Right renal cortex interstitium (tissue), 3 donors: ENCODE data around the gene ANKRD60. TPM values are rescaled to one million over a fixed set of nuclear protein-coding genes. Genes with fewer than 3 reads are reported as not detected.

Experiments used
- DNase-seq, 3 donors: peaks; one replicate each; pipeline ENCODE4 v3.0.0-alpha.2; 2013; ENCODE audit warnings: low read depth in 3 of 3, low spot score in 2 of 3
- polyA plus RNA-seq, 3 donors: library from polyadenylated mRNA; unstranded; fragments of 120-200 nt; gene quantifications; one replicate each; pipeline ENCODE4 v1.2.1, GENCODE V29; 2013; ENCODE audit not compliant: insufficient read length in 3 of 3

ANKRD60 gene, protein sequence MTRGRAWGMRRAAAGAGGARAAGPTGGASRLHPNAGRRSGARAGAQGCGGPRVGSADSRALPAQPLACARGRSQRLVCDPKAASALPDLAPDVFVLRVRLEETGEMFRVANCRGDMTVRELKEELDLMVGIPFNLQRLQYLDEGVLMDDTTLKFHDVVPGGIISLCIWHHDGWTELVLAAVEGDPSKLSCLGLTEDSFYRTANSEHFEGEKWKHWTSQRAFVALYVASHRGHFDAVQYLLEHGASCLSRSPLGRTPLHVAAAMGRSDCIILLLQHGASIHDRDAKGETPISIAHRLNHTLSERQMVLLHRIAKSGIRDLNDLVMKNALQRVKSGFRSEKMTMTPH
- not detected for polyA plus RNA-seq

DNA sequence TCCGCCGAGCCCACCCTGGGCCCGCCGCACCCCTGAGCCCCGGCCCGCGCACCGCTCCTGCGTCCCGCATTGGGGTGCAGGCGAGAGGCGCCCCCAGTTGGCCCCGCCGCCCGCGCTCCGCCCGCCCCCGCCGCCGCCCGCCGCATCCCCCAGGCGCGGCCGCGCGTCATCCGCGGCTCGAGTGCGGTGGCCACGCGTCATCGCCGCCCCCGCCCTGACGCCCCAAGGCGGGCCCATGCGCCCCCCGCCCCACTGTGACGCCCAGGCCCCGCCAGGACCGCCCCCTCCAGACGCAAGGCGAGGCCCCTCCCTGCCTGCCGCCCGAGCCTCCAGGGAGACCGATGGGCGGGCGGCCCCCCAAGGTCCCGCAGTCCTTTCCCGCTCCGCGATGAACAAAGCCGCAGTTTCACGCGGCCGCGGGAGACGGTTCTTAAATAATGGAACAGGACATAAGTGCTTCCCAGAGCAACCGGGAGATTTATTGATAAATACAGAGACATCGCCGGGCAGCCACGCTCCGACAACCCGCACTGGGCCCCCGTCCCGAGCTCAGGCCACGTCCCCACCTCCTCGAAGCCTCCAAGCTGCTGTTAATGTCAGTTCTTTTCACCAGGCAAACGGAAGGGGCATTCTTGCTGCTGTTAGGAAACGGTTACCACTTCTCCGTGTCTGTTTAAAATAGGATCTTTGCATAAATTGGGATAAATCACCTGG, at the start of gene ANKRD60:
TSS of gene ANKRD60 (minus strand) at position 170 of the 714 bp plus-strand sequence. CDS start at position 170, 0 bp downstream.
- DNase-seq = no peak

DNA sequence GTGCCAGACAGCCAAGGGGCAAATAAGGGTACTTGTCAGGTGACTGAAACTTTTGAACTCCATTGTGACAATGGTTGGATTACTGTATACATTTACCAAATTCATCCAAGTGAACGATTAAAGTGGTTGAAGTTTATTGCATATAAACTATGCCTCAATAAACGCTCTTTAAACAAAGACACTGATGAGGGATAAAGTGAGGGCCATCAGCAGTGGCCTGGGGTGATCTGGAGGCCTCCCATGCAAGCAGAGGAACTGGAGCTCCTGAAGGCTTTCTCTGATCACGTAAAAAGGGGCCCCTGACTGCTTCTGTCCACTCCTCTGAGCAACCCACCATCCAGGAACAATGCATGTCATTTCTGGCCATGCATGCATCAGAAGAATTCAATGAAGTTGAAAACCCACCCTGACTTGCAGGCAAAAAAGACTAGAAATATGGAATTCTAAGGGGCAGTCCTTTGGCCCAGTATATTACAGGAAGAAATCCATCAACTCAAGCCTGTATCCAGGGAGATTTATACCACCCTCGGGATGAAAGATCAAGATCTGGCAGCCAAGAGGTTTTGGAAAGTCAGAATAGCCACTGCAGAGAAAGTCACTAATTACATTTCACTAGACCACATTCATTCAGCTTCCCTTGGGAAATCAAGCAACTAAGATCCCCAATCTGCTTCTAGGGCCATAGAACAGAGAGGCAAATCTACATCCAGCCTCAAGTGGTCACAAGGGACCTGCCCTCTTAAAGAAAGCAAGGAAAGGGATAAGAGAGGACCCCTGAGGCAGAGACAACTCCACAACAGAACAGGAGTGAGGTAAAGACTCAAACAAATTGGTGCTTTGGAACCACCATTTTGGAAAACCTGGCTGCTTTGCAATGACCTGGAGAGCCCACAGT, 49.4 kb upstream of the ANKRD60 start:
- DNase-seq = no peak

DNA sequence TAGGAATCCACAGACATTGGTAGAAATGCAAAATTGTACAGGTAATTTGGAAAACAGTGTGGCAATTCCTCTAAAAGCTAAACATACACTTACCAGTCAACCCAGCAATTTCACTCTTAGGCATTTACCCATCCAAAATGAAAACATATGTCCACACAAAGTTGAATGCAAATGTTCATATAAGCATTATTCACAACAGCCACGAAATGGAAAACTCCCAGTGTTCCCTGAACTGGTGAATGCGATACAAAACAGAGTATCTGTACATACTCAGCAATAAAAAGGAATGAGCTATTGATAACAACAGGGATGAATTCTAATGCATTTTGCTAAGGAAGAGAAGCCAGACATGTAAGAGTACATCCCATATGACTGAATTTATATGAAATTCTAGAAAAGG, 48.7 kb upstream of the ANKRD60 start:
- no peak for DNase-seq

DNA sequence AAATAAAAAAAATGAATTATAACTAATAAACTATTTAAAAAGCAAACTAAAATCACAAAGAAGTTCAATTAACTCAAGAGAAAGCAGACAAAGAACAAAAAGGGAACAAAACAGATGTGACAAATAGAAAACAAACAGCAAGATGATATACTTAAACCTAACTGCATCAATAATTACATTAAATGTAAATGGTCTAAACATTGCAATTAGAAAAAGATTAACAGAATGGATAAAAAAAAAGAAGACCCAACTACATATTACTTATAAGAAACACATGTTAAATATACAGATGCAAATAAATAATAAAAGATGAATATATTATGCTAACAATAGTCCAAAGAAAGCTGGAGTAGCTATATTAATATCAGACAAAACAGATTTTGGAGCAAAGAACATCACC, 45.9 kb upstream of the ANKRD60 start:
- no peak for DNase-seq

DNA sequence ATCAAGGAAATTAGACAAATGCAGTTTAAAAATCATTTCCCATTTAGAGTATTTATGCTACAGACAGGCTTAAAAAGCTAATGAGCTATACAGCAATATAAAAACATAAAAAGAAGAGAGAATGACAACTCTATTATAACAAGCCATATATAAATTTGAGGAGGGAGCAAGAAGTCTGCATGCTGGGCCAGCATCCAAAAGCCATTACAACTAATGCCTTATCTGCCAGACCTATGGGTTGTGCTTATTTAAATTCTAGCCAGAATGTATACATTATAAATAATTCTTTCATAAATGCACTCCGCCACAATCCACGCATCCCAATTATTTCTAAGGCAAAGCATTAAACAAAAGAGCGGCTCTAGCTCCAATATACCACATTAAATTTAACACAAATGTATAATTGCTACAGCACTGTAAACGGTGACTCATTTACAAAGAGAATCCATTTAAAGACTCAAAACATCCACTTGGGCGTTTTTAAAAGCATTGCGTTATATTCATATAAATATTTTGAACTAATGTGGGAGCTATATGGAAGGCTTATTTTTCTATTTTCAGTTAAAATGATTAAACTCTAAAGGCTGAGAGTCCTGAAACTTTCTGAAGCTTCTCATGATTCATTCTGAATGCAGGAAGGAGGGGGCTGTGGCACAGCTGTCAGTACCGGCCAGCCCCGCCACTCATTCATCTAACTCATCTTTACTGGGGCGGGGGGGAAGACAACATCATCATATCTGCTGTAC, 43.3 kb upstream of the ANKRD60 start:
- DNase-seq = no peak

DNA sequence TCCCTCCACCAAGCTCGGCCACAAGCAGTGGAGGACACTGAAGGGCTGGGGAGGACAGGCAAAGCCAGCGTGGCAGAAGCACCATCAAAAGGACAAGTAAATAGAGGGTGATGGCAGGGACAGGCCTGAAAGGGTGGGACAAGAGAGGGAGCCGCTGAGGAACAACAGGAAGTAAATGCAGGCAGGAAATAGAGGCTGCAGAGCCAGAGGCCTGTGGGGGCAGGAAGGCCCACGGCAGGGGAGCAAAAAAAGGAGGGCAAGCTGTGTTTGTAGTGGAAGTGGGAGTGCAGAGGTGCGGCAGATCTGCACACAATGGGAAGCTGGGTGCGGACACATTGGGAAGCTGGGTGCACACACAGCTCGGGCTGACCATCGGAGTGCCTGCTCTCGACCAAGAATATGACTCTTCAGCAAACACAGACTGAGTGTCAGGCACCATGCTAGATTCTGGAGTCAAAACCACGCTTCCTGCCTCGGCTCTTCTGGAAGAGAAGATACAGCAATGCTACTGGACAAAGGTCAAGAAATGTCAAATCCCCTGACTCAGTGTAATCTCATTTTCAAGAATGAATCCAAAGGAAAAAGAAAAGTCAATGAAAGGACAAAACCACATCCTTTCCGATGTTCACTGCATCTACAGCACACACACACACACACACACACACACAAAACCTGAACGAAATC, 40.6 kb upstream of the ANKRD60 start:
- no peak for DNase-seq

DNA sequence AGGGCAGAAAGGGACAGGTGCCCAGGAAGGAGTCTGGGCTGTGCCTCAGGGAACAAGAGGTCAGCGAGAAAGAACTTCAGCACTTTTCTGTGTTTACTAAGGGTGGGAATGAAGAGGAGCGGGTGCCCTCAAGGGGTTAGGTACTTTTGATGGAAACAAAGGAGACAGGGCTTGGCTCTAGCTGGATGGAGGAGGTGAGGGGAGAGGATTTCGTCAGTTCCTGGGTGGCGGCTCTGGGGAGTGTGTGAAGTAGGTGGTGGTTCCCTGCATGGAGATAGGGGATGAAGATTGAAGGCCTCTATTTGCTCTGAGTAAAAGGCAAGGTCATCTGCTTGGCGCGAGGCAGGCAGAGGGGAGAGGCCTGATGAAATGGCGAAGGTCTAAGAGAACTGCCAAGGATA, 40.0 kb upstream of the ANKRD60 start:
- DNase-seq = no peak

DNA sequence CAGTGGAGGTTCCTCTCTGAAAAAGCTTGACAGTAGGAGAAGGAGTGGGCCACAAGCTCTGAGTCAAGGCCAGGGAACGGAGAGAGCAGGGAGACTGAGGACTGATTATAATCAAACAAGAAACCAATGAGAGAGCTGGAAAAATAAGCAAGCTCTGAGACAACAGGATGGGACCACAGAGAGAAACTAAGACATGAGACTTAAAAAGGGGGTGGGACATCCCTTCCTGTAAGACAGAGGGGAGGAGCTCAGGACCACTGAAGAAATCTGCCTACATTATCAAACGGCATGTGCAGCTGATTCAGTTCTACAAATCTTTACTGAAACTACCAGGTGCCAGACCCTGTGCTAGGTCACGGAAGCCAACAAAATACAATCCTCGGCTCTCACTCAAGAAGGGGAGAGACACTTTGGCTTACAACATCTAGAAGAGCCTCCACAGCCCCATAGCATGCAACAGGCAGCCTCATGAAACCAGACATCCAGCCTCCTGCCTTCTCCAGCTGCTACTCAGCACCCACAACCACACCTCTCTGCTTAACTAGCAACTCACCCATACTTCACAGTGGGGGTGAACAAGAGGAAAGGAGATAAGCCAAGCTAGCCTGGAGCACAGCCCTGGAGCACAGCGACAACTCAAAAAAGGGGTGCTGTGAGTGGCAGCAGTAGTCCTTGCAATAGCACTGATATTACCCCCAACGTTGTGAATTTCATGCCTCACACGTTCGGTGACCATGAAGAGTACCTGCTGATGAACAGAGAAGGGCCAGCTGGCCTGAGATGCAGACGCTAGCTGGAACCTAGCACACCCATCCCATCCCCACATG, 39.1 kb upstream of the ANKRD60 start:
- no peak for DNase-seq

DNA sequence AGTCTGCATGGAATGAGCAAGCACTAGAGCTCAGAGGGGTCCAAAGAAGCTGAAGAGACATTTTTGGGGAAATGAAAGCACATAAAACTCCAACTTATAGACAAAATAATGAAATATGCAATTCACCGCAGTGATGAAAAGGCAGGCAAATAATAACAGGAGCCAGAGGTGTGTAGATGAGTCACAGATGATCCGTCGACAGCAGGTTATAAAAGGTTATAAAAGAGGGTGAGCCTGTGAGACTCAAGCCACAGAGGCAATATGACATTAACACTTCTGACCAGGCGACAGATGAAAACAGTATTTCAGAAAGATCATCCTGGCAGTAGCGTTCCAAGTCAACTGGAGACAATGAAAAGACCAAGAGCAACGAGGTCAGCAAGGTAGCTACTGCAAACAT, 35.8 kb upstream of the ANKRD60 start:
- DNase-seq = no peak

DNA sequence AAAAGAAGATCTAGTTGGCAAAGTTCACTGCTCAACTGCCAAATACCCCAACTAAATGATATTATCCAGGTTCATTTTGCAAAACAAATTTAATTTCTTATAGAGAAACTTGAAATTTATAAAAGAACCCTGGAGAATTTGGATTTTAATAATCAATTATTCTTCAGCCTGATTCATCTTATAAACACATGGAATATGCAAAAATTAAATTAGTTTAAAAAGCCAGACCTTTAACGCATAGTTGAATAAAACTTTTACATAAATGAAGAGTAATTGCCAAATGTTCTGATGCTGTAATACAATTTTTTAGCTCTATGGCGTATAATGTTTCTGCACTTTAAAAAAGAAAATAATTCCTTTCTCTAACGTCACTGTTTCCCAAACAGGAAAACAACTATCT, 33.2 kb upstream of the ANKRD60 start:
- no peak for DNase-seq

DNA sequence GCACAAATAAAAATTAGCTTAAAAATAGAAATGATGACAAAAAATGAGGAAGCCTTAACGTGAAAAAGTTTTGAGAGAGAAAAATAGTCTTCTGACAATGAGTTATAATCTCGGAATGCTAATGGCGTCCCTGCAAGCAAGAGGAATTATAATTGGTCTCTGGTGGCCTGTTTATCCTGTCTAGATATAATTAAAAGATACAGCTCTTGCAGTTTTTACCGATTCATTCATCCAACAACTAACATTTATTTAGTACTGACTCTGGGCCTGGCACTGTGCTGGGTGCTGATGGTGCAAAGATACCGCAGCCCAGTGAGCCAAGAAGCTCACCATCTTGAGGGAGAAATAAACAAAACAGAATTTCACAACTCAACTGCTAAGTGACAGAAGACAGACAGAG, 31.6 kb upstream of the ANKRD60 start:
- DNase-seq = no peak

DNA sequence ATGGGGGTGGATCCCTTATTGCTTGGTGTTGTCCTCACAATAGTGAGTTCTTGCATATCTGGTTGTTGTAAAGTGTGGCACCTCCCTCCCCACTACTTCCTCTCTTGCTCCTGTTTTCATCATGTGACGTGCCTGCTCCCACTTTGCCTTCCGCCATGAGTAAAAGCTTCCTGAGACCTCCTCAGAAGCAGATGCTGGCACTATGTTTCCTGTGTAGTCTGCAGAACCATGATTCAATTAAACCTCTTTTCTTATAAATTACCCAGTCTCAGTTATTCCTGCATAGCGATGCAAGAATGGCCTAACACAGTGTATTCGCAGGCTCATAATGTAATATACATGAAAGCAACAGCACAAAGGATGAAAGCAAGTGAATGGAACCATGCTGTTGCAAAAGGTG, 28.4 kb upstream of the ANKRD60 start:
- DNase-seq = no peak

DNA sequence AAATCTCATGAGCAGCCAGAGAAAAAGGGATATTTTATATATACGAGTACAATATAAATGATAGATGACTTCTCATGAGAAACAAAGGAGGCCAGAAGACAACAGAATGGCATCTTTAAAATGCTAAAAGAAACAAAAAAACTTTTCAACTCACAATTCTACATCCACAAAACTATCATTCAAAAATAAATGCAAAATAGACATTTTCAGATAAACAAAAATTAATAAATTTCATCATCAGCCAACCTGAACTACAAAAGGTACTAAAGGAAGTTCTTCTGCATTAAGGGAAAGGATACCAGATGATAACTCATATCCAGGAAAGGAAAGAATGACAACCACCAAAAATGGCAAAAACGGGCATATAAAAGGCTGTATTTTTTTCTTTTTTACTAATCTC, 27.9 kb upstream of the ANKRD60 start:
- DNase-seq = no peak

DNA sequence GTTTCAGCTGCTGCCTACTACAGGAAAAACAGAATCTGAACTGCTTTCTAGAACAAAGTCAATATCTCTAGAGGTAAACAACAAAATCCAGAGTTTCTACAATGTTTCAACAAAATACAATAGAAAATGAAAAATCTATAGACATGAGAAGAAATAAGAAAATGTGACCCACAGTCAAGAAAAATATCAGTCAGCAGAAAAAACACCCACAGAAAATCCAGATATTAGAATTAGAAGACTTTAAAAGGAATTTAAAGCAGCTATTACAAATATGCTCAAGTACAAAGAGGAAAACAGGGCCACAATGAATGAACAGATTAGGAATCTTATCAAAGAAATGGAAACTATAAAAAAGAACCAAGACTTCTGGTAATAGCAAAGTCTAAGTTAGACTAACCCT, 26.4 kb upstream of the ANKRD60 start:
- no peak for DNase-seq

DNA sequence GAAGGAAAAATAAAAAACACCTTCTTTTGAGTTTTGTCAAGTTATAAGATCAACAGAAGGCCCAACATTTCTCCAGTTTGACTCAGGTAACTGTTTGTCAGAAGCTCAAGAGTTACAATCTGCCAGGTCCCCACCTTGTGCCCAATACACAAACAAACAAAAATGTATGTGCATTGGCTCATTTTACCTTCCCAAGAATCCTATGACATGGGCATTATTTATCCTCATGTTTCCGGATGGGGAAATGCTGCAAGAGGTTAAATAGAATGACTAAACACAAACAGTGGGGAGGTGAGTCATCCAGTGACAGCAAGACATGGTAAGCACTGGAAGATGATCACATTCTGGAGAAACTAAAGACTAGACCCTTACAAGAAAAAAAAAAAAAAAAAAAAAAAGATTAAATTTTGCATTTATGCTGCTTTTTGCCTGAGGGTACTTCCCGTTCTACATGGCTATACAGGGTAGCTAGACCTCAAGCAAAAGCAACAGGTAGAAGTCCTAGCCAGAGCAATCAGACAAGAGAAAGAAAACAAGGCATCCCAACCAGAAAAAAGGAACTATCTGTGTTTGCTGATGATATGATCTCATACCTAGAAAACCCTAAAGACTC, 23.6 kb upstream of the ANKRD60 start:
- DNase-seq = no peak

DNA sequence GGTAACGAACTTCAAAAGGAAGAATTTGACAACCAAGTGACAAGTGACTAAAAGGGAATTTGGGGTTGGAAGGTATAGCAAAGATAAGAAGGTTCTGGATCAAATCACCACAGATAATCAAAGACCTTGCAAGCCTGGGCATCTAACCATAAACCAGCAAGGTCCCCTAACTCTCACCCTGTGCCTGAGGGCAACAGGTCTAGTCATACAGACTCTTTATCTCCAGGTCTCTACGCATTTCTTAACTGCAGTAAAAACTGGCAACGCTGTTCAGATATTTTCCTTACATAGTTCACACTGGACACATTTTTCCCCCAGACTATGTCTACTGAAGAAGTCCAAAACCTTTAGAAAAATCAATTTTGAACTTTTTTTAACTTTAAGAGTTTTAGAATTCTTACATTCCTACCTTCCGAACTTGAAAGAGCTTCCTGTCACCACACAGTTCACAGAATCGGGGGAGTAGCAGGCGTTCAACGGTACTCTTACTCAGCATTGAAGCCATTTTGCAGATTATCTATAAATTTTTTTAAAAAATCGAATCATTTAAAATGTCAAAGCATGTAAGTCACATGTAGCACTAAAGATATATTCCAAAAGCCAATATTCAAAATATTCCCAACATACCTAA, 23.0 kb upstream of the ANKRD60 start:
- no peak for DNase-seq

DNA sequence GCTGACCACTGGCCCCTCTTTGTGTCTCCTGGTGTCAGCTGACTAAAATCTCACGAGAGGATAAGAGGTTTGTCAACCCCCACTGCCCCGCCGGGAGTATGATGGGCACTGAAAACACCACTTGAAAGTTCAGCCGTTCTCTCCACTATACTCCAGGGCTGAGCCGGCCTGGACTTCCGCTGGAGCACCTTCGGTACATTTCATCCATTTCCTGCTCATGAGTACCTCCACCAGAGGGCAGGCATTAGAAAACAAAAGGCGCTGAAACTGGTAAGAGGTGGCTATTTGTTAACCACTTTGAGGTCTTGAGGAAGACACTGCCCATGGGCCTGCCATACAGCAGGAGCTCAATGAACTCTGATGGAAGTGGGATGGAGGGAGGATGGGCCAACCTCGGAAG, 17.9 kb upstream of the ANKRD60 start:
- no peak for DNase-seq

DNA sequence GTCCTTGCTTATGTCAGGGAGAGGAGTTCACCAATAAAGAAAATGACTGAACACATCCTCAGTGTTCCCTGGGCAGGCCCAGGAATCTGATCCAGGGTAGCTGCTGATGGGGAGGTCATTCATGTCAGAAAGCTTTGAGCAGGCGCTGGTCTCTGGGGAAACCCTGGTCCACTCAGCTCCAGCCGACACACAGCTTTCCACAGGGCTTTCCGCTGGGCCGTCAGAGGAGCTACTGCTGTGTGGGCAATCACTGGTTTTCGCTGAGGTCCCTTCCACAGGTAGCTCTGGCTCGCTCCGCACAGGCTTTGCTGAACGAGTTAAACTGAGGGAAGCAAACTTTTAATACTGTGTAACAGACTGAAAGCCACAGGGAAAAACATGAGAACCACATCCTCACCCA, 17.5 kb upstream of the ANKRD60 start:
- no peak for DNase-seq
